K562 (cell line): ENCODE measurements around the gene SLC5A6. TPM values are rescaled to one million over a fixed set of nuclear protein-coding genes. Genes with fewer than 3 reads are reported as not detected.

Experiments used
- ATAC-seq: fragments of 200-7000 bp; cut with Tn5 transposase; 3 replicates; pipeline ENCODE4 v1.9.1; 2020; ENCODE audit warnings: moderate library complexity
- BruUV-seq: library from RNA; stranded (reverse); fragments of 400-500 nt; replicated peaks from 2 replicates; lab custom pipeline; 2021; lab: Mats Ljungman, UMichigan
- CTCF ChIA-PET: fragments of 300-600 bp; formaldehyde crosslinking; extraction: SDS; loops from one replicate; lab custom pipeline; 2021; ENCODE audit warnings: low intra/inter-chr PET ratio; lab: Yijun Ruan, JAX
- POLR2A ChIA-PET: fragments of 300-600, 350-650 bp; sonication (Branson Sonifier 250); formaldehyde crosslinking; extraction: SDS; loops from one replicate; lab custom pipeline; 2021; ENCODE audit warnings: antibody characterized with exemption, inconsistent platforms; lab: Yijun Ruan, JAX
- DNase-seq, 4 experiments: peaks; one replicate each; pipeline versions ENCODE4 v3.0.0 to v3.0.0-alpha.2; 2011 to 2018; ENCODE audit warnings: low spot score in 3 of 4, mixed read lengths in 3 of 4; ENCODE audit errors: extremely low read depth in 1 of 4
- FAIRE-seq: peaks from 2 replicates; lab custom pipeline; 2011; peaks lifted over from hg19 to GRCh38; lab: Jason Lieb, UNC
- H2AFZ ChIP-seq: 2 replicates; pipeline ENCODE4 v1.6.0; 2011; ENCODE audit warnings: low read depth, low read length, control low read depth, inconsistent platforms
- H3K27ac ChIP-seq: fragments of 200-600 bp; 3 replicates; pipeline ENCODE4 v1.8.0; 2011; ENCODE audit warnings: low read depth, mild to moderate bottlenecking, control low read depth, inconsistent platforms, low read length, moderate library complexity, mixed read lengths; ENCODE audit errors: extremely low read depth
- H3K27me3 ChIP-seq, 2 experiments: fragments of 300-600 bp in 1 of 2; 2 replicates in 1 of 2; 3 replicates in 1 of 2; pipeline versions ENCODE4 v1.6.0 to v1.8.0; 2011; ENCODE audit warnings: inconsistent platforms in 2 of 2, low read length in 2 of 2, mild to moderate bottlenecking in 1 of 2, mixed read lengths in 1 of 2, moderate library complexity in 1 of 2; ENCODE audit not compliant: control insufficient read depth in 2 of 2, insufficient read depth in 2 of 2
- H3K36me3 ChIP-seq: fragments of 300-600 bp; 3 replicates; pipeline ENCODE4 v1.8.0; 2011; ENCODE audit warnings: mild to moderate bottlenecking, low read length, inconsistent platforms; ENCODE audit not compliant: control insufficient read depth, insufficient read depth
- H3K4me1 ChIP-seq, 2 experiments: fragments of 200-600 bp in 1 of 2; replicated peaks in 1 of 2; 2 replicates in 1 of 2; 3 replicates in 1 of 2; pipeline versions ENCODE4 v1.5.1 to v1.8.0; 2011; ENCODE audit warnings: inconsistent platforms in 2 of 2, low read length in 2 of 2, mild to moderate bottlenecking in 1 of 2, mixed read lengths in 1 of 2, moderate library complexity in 1 of 2; ENCODE audit not compliant: control insufficient read depth in 2 of 2, insufficient read depth in 2 of 2
- H3K4me2 ChIP-seq: 2 replicates; pipeline ENCODE4 v1.6.1; 2011; ENCODE audit warnings: low read length, control low read depth, inconsistent platforms, mixed read lengths; ENCODE audit not compliant: insufficient read depth
- H3K4me3 ChIP-seq: fragments of 200-600 bp; sonication (generic), shearing (Covaris generic); 2 replicates; pipeline ENCODE4 v1.5.1; 2016; ENCODE audit warnings: control low read depth, inconsistent platforms
- H3K79me2 ChIP-seq: fragments of 200-600 bp; 3 replicates; pipeline ENCODE4 v1.8.0; 2011; ENCODE audit warnings: low read length, inconsistent platforms; ENCODE audit not compliant: control insufficient read depth, insufficient read depth
- H3K9ac ChIP-seq, 2 experiments: 2 replicates each; pipeline versions ENCODE4 v1.6.0 to v1.6.1; 2011; ENCODE audit warnings: low read depth in 2 of 2, low read length in 2 of 2, control low read depth in 1 of 2, inconsistent platforms in 1 of 2, mild to moderate bottlenecking in 1 of 2, mixed read lengths in 1 of 2; ENCODE audit not compliant: insufficient read depth in 1 of 2
- H3K9me1 ChIP-seq: one replicate; pipeline ENCODE4 v1.6.0; 2011; ENCODE audit warnings: inconsistent platforms, mild to moderate bottlenecking, low read length, moderate library complexity; ENCODE audit not compliant: control insufficient read depth, insufficient read depth
- H3K9me3 ChIP-seq: replicated peaks from 2 replicates; pipeline ENCODE4 v1.5.1; 2011; ENCODE audit warnings: low read depth, low read length, inconsistent platforms; ENCODE audit not compliant: control insufficient read depth, insufficient read depth
- H4K20me1 ChIP-seq: replicated peaks from 2 replicates; pipeline ENCODE4 v1.6.1; 2011; ENCODE audit warnings: low read length, inconsistent platforms, mixed read lengths; ENCODE audit not compliant: control insufficient read depth, insufficient read depth
- ESRRA ChIP-seq: fragments of 450-650 bp; IDR thresholded peaks from 2 replicates; pipeline ENCODE4 v1.6.1; 2014; ENCODE audit warnings: low read depth, mild to moderate bottlenecking, moderate library complexity, borderline replicate concordance
- ETV5 ChIP-seq: sonication (generic); formaldehyde crosslinking; IDR thresholded peaks from 2 replicates; pipeline ENCODE4 v1.4.0; 2020; ENCODE audit warnings: low read depth, mild to moderate bottlenecking, missing genetic modification reagents
- HMBOX1 ChIP-seq: sonication (generic); IDR thresholded peaks from 2 replicates; pipeline ENCODE4 v1.6.1; 2016
- MED1 ChIP-seq: sonication (generic); formaldehyde crosslinking; IDR thresholded peaks from 2 replicates; pipeline ENCODE4 v1.8.1; 2023; ENCODE audit warnings: missing genetic modification reagents, borderline replicate concordance
- PTRF ChIP-seq: fragments of 450-650 bp; IDR thresholded peaks from 2 replicates; pipeline ENCODE4 v1.6.1; 2016; ENCODE audit warnings: mild to moderate bottlenecking, missing genetic modification characterization, missing compliant biosample characterization
- TAF9B ChIP-seq: fragments of 450-650 bp; IDR thresholded peaks from 2 replicates; pipeline ENCODE4 v1.6.1; 2018; ENCODE audit warnings: mild to moderate bottlenecking; ENCODE audit not compliant: partially characterized antibody
- WGBS: fragments of 100-300 bp; shearing (Covaris generic); methylation state at CpG from one replicate; pipeline ENCODE4 v1.1.6; 2016; ENCODE audit warnings: low coverage, mixed read lengths; ENCODE audit not compliant: insufficient coverage; ENCODE audit errors: missing lambda C conversion rate; 5-methylcytosine and 5-hydroxymethylcytosine counted together
- in situ Hi-C: fragments of 300-500 bp; cut with MboI; formaldehyde crosslinking; loops from 4 replicates; pipeline ENCODE4 v1.15.0; 2018; ENCODE audit warnings: inconsistent platforms, mixed read lengths
- intact Hi-C: fragments of 100-400 bp; cut with micrococcal nuclease; formaldehyde crosslinking; loops from 2 replicates; pipeline ENCODE4 v1.14.2; 2022
- polyA plus RNA-seq, 8 experiments: library from polyadenylated mRNA; depleted of rRNA in 4 of 8; stranded (reverse) in 5 of 8; unstranded in 3 of 8; fragments of >200 nt; fragmentation: Nextera tagmentation in 2 of 8; fragmentation: Illumina TruSeq in 1 of 8; extraction: Ambion mirVana in 2 of 8; extraction: Trizol in 1 of 8; gene quantifications; 2 replicates each; pipeline versions ENCODE4 v1.2.1 to v1.2.3, GENCODE V29; 2011 to 2014; ENCODE audit warnings: inconsistent platforms in 1 of 8, missing spikeins in 1 of 8
- total RNA-seq, 7 experiments: library from RNA; depleted of rRNA in 6 of 7; stranded (reverse); fragments of >200 nt in 6 of 7; fragmentation: Illumina TruSeq in 2 of 7; extraction: Trizol in 2 of 7; gene quantifications; 2 replicates each; pipeline versions ENCODE4 v1.2.1 to v1.2.3, GENCODE V29; 2011 to 2021; ENCODE audit warnings: low replicate concordance in 1 of 7

The SLC5A6 gene
- total and polyA plus RNA-seq, 9 of the 15 experiments (the other 6 are each of a cell fraction or from before 2014, with no cell fraction given): 32.6 to 137 (median 107) TPM

GRCh38 chr2:27205206-27205605 lies 6.9 kb downstream of the SLC5A6 start:
- in situ Hi-C loops: no loop called here
- H3K79me2 ChIP-seq: peaks cover 16% of the 10 kb centered on the region; the same call in 1 of the 3 replicates
- H3K9me1 ChIP-seq: no peaks in the 10 kb centered on the region
- no peaks in the 10 kb centered on the region for H3K27me3 ChIP-seq
- no peaks in the 10 kb centered on the region for H4K20me1 ChIP-seq
- no peak overlapping the region for H2AFZ ChIP-seq
- no peak for TF ChIP-seq TAF9B
- TF ChIP-seq MED1 (CRISPR knock-in tag): no peak
- TF ChIP-seq PTRF: no peak
- TF ChIP-seq ETV5: no peak
- TF ChIP-seq HMBOX1: no peak
- no peak for TF ChIP-seq ESRRA
- H3K27ac ChIP-seq: no peak overlapping the region
- H3K9ac ChIP-seq: no peak overlapping the region
- ChIA-PET POLR2A (no interaction called here), CTCF (no interaction called here)
- no peak for DNase-seq
- H3K9me3 ChIP-seq: no peaks in the 10 kb centered on the region
- ATAC-seq: no peak
- peaks cover 95% of the 10 kb centered on the region for H3K36me3 ChIP-seq
- 88% methylated on average over 8 of the region's 8 CpGs for WGBS
- H3K4me2 ChIP-seq: no peak overlapping the region
- no peak for FAIRE-seq
- intact Hi-C loops: no loop called here
- H3K4me1 ChIP-seq: peaks cover 10 to 16% of the 10 kb centered on the region in 2 experiments; a peak in 4 of 5 replicates
- no peak overlapping the region for H3K4me3 ChIP-seq
- BruUV-seq: no TSS peak
